Smooth muscle cell (in vitro differentiated cells): ENCODE measurements around the gene CABYR. TPM values are rescaled to one million over a fixed set of nuclear protein-coding genes. Genes with fewer than 3 reads are reported as not detected.

Experiments
- DNase-seq: peaks from one replicate; lab custom pipeline; 2025; ENCODE audit not compliant: unreplicated experiment; lab: John Stamatoyannopoulos, UW
- H2AFZ ChIP-seq: fragments of 200-600 bp; sonication (generic); 2 replicates; pipeline ENCODE4 v1.6.0; 2016; ENCODE audit warnings: antibody characterized with exemption, low read depth, mild to moderate bottlenecking
- H3F3A ChIP-seq: fragments of 200-600 bp; sonication (generic); 2 replicates; pipeline ENCODE4 v1.6.0; 2017; ENCODE audit warnings: antibody characterized with exemption, low read depth
- H3K27ac ChIP-seq: fragments of 200-600 bp; sonication (generic); 2 replicates; pipeline ENCODE4 v1.5.1; 2016; ENCODE audit warnings: low read depth, mild to moderate bottlenecking
- H3K27me3 ChIP-seq: fragments of 200-600 bp; sonication (generic); 2 replicates; pipeline ENCODE4 v1.6.1; 2016; ENCODE audit warnings: low read depth, mild to moderate bottlenecking
- H3K36me3 ChIP-seq: fragments of 200-600 bp; sonication (generic); 2 replicates; pipeline ENCODE4 v1.5.1; 2016; ENCODE audit warnings: low read depth
- H3K4me1 ChIP-seq: fragments of 200-600 bp; sonication (generic); 2 replicates; pipeline ENCODE4 v1.5.1; 2016; ENCODE audit warnings: low read depth
- H3K4me2 ChIP-seq: fragments of 200-600 bp; sonication (generic); 2 replicates; pipeline ENCODE4 v1.6.0; 2016; ENCODE audit warnings: mild to moderate bottlenecking
- H3K4me3 ChIP-seq: fragments of 200-600 bp; sonication (generic); 2 replicates; pipeline ENCODE4 v1.5.1; 2016; ENCODE audit warnings: mild to moderate bottlenecking
- H3K79me2 ChIP-seq: fragments of 200-600 bp; sonication (generic); 2 replicates; pipeline ENCODE4 v1.6.0; 2016; ENCODE audit warnings: low read depth, mild to moderate bottlenecking
- H3K9ac ChIP-seq: fragments of 200-600 bp; sonication (generic); 2 replicates; pipeline ENCODE4 v1.6.0; 2016; ENCODE audit warnings: low read depth
- H3K9me3 ChIP-seq: fragments of 200-600 bp; sonication (generic); replicated peaks from 2 replicates; pipeline ENCODE4 v1.5.1; 2016; ENCODE audit warnings: low read depth
- H4K20me1 ChIP-seq: fragments of 200-600 bp; sonication (generic); 2 replicates; pipeline ENCODE4 v1.6.0; 2016; ENCODE audit warnings: low read depth
- WGBS: methylation state at CpG from one replicate; pipeline ENCODE4 v1.1.7; 2016; ENCODE audit warnings: low lambda C conversion rate; 5-methylcytosine and 5-hydroxymethylcytosine counted together
- polyA plus RNA-seq: library from polyadenylated mRNA; unstranded; fragments of >200 nt; fragmentation: Nextera tagmentation; extraction: Ambion mirVana; gene quantifications from 2 replicates; pipeline ENCODE4 v1.2.1, GENCODE V29; 2016
- total RNA-seq: library from RNA; depleted of rRNA; stranded (reverse); fragments of >200 nt; gene quantifications from 2 replicates; pipeline ENCODE4 v1.2.3, GENCODE V29; 2014
- TF ChIP-seq, protein P1 (sequence below): fragments of 200-600 bp; sonication (generic); IDR thresholded peaks from 2 replicates; pipeline ENCODE4 v1.5.1; 2017; ENCODE audit warnings: borderline replicate concordance, mild to moderate bottlenecking, antibody characterized with exemption; ENCODE audit not compliant: insufficient read depth, poor library complexity, severe bottlenecking

The CABYR gene
- total and polyA plus RNA-seq, 2 experiments from 2014 or later, result 4.0 to 7.0 TPM

DNA sequence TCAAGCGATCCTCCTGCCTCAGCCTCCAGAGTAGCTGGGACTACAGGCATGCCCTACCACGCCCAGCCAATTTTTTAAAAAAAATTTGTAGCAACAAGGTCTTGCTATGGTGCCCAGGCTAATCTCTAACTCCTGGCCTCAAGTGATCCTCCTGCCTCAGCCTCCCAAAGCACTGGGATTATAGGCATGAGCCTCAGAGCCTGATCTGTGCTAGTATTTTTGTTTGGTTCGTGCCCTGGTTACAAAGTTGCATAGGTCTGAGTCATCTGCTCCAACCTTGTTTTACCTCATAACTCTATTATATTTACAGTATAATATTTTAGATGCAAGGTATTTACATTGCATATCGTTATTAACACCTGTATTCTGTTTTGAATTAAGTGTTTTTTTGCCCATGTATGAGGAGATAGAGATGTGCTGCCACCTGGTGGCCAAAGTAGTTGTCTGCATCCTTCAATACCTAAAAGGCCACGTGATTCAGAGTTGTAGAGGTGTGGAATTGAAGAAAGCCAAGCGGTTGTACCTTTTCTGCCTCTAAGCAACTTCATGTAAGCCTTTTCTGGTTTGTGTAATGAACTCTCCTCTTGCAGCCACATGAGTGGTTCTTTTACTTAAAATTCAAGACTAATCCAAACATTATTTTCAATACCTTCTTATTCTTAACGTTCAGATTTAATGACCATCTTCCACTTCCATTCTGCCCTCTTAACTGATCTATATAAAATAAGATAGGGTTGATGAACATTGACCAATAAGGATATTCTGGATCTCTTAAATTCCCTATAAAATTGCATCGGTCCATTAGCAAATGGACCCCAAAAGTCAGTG lies 19.9 kb upstream of the CABYR start:
- no peaks in the 10 kb centered on the region for H4K20me1 ChIP-seq
- WGBS, result 67% methylated on average over 8 of the region's 8 CpGs
- no peaks in the 10 kb centered on the region for H3K27me3 ChIP-seq
- no peak overlapping the region for H3K9ac ChIP-seq
- no peaks in the 10 kb centered on the region for H3K36me3 ChIP-seq
- H3K27ac ChIP-seq, result no peak overlapping the region
- DNase-seq, result peak; percentile 0
- TF ChIP-seq, protein P1, sequence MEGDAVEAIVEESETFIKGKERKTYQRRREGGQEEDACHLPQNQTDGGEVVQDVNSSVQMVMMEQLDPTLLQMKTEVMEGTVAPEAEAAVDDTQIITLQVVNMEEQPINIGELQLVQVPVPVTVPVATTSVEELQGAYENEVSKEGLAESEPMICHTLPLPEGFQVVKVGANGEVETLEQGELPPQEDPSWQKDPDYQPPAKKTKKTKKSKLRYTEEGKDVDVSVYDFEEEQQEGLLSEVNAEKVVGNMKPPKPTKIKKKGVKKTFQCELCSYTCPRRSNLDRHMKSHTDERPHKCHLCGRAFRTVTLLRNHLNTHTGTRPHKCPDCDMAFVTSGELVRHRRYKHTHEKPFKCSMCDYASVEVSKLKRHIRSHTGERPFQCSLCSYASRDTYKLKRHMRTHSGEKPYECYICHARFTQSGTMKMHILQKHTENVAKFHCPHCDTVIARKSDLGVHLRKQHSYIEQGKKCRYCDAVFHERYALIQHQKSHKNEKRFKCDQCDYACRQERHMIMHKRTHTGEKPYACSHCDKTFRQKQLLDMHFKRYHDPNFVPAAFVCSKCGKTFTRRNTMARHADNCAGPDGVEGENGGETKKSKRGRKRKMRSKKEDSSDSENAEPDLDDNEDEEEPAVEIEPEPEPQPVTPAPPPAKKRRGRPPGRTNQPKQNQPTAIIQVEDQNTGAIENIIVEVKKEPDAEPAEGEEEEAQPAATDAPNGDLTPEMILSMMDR, result peak; percentile 95
- H2AFZ ChIP-seq, result no peak overlapping the region
- no peak overlapping the region for H3K4me2 ChIP-seq
- H3K4me3 ChIP-seq, result no peak overlapping the region
- no peaks in the 10 kb centered on the region for H3K79me2 ChIP-seq
- no peaks in the 10 kb centered on the region for H3K9me3 ChIP-seq
- H3F3A ChIP-seq, result no peaks in the 10 kb centered on the region
- H3K4me1 ChIP-seq, result no peaks in the 10 kb centered on the region

DNA sequence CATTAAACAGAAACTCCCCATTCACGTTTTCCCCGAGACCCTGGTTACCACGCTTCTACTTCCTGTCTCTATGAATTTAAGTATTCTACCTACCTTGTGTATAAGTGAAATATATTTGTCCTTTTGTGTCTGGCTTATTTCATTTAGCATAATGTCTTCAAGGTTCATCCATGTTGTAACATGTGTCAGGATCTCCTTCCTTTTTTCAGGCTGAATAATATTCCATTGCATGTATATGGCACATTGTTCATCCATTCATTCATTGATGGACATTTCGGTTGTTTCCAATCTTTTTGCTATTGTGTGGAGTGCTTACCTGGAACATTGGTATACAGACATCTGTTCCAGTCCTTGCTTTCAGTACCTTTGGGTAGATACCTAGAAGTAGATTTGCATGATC lies 18.2 kb upstream of the CABYR start:
- Histone ChIP-seq H3K27me3 (no peaks in the 10 kb centered on the region), H3F3A (no peaks in the 10 kb centered on the region), H3K79me2 (no peaks in the 10 kb centered on the region), H3K4me1 (no peaks in the 10 kb centered on the region), H3K36me3 (no peaks in the 10 kb centered on the region), H3K9me3 (no peaks in the 10 kb centered on the region), H3K9ac (no peak overlapping the region), H3K27ac (no peak overlapping the region), H4K20me1 (no peaks in the 10 kb centered on the region), H3K4me3 (no peak overlapping the region), H3K4me2 (no peak overlapping the region), H2AFZ (no peak overlapping the region)
- TF ChIP-seq, protein P1, result no peak
- DNase-seq, result no peak
- 94% methylated on average over 4 of the region's 4 CpGs for WGBS

DNA sequence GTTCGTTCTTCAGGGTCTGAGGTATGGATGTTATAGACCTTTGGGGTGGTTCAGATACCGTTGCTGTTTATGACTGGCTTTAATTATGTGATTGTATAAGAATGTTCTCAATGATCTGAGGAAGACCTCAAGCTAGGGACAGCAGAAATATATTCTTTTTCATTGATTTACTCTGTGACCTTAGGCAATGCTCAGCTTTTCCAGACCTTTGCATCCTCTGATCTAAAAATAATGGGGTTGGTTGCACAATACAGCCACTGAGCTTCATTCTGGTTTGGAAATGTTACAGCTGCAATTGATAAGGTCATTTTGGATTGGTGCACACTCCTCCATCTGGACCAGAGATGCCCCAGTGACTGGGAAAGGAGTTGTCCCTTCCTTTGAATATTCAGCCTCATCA lies 17.2 kb upstream of the CABYR start:
- TF ChIP-seq, protein P1, result no peak
- no peak overlapping the region for H3K9ac ChIP-seq
- H4K20me1 ChIP-seq, result no peaks in the 10 kb centered on the region
- no peaks in the 10 kb centered on the region for H3K27me3 ChIP-seq
- H3K79me2 ChIP-seq, result no peaks in the 10 kb centered on the region
- WGBS, result 96% methylated on average over 2 of the region's 2 CpGs
- H3K4me2 ChIP-seq, result no peak overlapping the region
- no peaks in the 10 kb centered on the region for H3F3A ChIP-seq
- H3K9me3 ChIP-seq, result no peaks in the 10 kb centered on the region
- no peak overlapping the region for H2AFZ ChIP-seq
- no peak overlapping the region for H3K27ac ChIP-seq
- H3K4me1 ChIP-seq, result no peaks in the 10 kb centered on the region
- H3K36me3 ChIP-seq, result no peaks in the 10 kb centered on the region
- DNase-seq, result no peak
- H3K4me3 ChIP-seq, result no peak overlapping the region
